ENCODE measurements around the gene GLIS2.
A peak's percentile ranks its signal among the peaks of the same experiment; 100 is the strongest.

The GLIS2 gene

DNA sequence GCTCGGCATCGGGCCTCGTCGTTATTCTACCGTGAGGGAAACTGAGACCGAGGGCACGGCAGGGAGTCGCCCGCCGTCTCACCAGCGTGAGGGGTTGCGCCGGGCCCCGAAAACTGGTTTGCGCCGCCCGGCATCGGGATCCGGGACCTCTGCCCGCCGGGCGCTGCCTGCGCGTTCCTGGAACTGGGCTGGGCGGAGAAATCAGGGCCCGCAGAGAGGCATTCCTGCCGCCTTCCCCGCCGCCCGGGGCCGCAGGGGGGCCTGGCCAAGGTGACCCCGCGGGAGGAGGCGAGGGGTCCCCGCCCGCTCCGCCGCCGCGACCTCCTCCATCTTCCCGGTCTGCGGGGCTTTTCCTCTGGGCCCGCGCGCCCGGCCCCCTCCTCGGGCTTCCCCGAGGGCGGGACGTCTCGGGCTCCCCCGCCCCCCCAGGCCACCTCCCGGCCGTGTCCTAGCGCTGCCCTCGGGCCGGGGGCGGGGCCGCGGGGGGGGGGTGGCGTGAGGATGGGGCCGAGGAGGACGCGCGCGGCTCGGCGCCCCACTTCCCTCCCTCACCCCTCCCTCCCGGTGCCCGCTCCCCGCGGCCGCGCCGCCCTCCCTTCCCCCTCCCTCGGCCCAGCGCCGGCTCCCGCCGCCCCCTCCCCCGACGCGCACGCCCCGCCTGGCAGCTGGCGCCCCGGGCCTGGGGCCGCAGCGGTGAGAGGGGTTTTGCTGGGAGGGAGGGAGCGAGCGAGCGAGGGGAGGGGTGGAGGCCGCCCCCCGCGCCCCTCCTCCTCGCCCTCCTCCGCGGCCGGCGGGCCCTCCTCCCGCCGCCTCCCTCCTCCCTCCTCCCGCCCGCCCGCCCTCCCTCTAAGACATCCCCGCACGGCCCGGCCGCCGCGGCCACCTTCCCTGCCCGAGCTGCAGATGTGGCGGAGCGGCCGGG lies at the start of gene GLIS2:
Gene GLIS2, plus strand, starts transcription at position 882 of the 922 bp plus-strand sequence. CDS start 16,214 bp downstream, outside the sequence.
- no peak for DNase-seq

DNA sequence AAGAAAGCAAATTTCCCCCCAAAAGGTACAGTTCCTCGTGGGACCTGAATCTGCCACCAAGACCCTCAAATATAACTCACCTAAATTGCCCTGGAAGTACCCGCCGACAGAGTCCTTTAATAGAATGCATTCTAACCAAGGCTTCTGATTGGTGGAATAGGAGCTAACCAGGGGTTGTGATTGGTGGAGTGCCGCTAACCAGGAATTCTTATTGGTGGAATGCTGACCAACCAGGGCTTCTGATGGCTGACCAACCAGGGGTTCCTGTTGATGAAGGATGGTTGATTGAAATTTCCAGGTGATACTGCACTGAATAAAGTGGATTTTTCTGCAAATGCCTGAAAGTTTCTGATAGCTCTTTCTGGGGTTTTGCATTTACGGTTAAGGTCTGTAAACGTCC lies 49.5 kb upstream of the GLIS2 start:
- peak; percentile 13 for DNase-seq

DNA sequence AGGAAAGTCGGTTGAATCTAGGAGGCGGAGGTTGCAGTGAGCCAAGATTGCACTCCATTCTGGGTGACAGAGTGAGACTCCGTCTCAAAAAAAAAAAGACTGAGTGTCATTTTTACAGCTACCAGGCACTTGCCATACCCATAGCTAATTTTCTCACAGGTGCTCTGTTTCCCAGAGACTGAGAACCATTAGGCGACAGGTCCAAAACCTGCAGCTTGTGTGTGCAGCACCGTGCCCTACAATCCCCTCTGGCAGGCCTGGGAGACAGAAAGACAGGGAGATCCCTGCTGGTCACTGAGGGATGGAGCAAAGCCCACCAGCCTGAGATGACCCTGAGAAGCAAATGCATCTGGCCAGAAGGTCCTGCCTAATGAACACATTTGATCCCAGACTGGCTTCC lies 45.8 kb upstream of the GLIS2 start:
- no peak for DNase-seq

DNA sequence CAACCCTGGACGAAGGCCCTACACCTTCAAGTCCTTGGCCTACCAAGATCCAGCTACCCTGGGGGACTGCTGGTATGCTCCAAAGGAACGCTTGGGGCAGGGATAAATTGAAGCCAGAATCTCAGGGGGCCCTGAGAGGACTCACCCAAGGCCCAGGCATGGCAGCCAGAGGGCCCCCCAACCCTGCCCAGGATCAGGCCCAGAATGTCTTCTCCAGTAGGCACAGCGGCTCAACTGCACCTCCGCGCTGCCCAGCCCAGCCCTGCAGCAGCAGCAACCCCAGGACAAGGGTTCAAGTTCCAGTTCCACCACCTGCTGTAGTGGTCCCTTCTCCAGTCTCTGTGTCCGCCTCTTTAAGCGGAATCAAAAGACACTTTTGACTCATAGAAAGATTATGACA lies 45.3 kb upstream of the GLIS2 start:
- no peak for DNase-seq

DNA sequence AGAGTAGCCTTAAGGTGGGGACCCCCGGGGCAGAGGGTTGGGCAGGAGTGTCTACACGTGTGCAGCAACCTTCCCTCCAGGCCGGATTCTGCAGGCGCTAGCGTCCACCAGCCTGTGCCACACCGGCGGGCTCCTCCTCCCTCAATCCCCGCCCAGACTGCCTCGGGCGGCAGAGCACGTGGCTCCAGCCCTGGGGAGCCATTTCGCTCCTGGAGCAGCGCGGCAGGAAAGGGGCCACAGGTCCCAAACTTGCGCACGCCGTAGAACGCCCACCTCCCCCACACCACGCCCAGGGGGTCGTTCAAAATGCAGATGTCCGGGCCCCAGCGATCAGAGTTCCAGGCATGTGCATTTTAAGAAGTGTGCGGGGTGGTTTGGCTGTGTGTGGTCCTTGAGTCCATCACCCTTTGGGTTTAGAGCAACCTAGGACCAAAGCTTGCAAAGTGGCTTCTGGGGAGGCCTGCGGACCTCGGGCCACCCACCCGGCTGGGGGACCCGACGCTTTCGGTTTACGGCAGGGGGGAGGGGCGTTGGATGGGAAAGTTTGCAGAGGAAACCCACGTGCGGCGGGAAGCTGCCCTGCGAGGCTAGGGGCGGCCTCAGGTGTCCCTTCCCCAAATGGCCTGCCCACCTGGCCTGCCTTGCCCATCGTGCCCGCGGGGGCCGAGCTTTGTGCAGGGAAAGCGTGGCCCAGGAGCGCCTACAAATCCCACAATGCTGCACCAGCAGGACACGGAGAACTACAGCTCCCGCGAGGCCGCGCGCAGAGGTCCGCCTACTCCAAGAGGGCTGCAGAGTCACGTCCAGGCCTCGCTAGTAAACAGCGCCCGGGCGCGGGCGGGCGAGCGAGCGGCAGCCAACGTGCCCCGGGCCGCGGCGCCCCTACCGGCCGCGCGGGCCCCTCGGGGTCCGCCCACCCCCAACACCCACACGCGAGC lies 44.4 kb upstream of the GLIS2 start:
- peak; percentile 94 for DNase-seq

DNA sequence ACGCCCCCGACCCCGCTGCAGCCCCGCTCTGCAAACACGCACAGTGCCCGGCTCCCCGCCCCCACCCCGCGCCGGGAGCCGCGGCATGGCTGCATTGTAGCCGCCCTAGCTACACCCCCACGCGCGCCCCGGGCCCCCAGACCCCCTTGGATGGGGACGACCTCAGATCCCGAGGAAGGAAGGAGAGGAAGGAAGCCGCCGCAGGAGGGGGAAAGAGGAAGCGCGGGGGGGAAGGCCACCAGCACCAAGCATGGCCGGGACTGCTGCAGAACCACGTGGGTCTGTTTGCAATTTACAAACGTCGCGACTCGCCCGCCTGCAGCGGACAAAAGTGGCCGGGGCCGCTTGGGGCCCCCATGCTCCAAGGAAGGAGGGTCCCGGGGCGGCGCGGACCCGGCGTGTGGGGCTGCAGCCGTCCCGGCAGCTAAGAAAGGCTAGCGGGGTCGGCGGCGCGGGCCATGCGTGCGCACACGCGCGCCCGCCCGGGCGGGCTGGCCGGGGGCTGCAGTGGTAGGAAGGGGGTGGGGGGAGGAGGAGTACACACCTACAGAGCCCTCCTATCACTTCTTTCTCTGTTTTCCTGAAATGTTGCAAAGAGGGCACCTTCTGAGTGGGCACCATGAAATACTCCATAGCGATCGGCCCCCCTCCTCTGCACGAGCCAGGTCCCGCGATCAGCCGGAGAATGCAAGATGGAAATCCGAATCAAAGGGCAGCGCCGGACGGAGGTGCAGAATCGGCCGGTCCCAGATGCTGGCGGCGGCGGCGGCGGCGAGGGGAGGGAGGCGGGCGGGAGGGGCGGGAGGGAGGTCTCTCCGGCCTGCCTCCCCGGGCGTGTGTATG lies 43.5 kb upstream of the GLIS2 start:
- DNase-seq = peak; percentile 51

DNA sequence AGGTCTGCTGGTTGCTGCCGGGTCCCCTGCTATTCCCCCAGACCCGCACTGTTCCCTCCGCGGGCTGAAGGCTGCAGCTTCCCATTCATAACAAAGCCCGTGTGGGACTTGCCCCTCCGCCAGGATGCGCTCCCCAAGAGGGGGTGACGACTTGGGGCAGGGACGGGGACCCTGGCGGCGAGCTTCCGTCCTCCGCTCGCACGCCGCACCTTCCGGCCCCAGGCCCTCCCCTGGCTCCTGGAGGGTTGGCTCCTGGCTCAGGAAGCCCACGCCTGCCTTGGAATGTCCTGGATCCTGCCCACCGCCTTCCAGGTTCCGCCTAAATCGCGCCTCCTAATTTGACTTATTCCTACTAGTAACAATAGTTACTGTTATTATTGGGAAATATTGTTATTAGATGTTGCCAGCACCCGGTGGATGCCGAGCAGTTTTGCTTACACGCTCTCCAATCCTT lies 42.0 kb upstream of the GLIS2 start:
- DNase-seq = peak; percentile 74

DNA sequence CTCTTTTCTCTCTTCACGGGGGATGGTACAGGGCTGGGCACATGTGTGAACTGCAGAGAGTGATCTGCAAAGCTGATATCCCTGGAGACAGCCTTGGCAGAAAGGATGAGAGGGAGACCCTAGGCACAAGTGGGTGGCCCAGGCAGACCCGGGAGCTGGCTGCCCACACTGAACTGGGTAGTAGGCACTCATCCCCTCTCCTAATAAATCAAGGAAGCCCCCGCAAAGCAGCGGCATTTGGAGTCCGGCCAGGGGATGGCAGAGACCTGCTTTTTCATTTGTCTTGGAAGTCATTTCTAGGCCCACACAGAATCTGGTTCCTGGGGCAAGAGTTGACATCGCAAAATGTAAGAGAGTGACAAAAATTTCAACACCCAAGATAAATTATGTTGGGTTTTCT lies 40.0 kb upstream of the GLIS2 start:
- DNase-seq = no peak

DNA sequence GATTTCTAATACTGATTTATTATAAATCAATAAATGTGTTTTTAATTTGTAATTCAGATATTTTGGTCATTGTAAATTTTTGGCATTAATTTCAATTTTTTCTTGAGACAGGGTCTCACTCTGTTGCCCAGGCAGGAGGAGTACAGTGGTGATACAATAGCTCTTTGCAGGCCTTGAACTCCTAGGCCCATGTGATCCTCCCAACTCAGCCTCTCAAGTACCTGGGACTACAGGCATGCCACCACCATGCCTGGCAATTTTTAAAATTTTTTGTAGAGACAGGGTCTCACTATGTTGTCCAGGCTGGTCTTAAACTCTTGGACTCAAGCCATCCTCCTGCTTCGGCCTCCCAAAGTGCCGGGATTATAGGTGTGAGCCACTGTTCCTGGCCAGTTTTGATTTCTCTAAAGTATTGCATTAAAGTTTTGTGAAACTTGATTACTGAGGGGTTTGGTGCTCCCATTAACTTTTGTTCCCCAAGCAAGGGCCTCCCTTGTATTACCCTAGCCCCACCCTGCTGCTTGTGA lies 37.8 kb upstream of the GLIS2 start:
- DNase-seq = no peak

DNA sequence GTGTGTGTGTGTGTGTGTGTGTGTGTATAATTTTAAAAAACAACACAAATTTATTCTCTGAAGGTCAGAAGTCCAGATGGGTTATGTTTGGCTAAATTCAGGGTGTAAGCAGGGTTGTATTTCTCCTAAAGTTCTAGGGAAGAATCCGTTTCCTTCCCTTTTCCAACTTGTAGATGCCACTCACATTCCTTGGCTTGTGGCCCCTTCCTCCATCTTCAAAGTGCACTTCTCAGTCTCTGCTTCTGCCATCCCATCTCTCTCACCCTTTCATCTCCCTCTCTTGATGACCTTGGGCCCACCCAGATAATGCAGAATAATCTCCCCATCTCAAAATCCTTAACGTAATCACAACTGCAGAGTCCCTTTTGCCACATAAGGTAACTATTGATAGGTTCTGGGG lies 35.2 kb upstream of the GLIS2 start:
- DNase-seq = no peak

DNA sequence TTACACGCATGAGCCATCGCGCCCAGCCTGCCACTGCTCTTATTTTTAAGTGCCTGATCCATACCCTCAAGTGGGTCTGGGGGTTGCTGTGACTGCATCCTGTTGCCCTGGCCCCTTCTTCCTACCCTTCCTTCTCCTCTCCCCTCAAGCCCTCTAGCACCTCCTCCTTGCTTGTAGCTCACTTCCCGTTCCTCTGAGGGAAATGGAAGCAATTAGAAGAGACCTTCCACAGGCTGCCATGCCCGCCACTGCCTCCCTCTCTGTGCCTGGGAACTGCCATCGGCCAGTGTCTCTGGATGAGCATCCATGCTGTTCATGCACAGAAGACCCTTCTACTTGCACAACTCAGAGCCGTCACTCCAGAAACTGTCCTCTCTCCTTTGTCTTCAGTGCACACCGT lies 32.4 kb upstream of the GLIS2 start:
- DNase-seq = no peak

DNA sequence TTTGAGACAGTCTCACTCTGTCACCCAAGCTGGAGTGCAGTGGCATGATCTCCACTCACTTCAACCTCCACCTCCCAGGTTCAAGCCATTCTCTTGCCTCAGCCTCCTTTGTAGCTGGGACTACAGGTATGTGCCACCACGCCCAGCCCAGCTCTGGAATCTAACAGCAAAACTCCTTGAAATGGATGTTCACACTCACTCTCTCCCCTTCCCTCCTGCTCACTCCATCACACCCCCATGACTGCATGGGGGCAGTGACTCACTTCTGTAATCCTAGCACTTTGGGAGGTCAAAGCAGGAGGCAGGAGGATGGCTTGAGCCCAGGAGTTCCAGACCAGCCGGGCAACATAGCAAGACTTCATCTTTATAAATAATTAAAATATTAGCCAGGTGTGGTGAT lies 31.9 kb upstream of the GLIS2 start:
- DNase-seq = no peak

DNA sequence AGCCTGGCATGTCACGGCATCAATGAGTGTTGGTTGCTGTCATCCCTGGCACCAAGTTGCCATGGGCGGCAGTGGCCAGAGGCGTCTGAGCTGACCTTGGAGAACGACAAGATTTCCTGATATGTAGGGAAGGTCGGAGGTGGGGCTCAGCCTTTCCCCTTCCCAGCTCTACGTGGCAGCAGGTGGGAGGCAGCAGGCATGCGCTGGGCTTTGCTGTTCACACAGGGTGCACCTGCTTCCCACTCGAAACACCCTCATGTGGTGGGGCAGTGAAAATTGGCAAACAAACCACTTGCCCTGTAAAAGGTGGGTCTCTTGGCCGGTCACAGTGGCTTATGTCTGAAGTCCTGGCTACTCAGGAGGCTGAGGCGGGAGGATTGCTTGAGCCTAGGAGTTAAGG lies 30.7 kb upstream of the GLIS2 start:
- no peak for DNase-seq

DNA sequence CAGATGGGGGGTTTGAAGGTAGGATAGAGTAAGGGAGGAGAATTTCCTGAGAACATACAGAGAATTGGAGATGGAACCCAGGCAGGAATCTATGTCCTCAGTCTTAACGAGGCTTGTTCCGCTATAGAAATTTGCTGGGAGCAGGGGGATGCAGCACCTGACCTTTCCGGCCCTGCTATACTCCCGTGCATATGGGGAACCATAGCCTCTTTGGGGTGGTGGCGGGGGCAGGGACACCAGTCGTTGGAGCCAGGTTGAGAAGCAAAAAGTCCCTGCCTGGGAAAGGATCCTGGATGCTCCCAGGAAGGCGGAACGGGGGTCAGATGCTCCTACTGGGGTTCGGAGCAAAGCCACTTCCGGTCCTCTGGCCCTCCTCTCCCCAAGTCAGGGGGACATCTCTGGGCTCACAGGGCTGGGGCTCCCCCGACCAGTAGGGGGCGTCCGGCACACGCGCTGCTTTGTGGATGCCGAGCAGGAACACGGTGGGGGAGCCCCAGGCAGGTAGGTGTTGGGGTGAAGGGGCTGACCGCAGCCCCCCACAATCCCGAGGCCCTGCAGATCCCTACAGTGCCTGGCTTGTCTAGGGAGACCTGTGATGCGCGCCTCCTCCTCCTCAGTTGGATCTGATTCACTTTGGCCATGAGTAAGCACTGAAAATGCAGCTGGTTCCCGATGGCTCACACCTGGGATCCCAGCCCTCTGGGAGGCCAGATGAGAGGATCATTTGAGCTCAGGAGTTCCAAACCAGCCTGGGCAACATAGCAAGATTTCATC lies 27.5 kb upstream of the GLIS2 start:
- peak; percentile 87 for DNase-seq

DNA sequence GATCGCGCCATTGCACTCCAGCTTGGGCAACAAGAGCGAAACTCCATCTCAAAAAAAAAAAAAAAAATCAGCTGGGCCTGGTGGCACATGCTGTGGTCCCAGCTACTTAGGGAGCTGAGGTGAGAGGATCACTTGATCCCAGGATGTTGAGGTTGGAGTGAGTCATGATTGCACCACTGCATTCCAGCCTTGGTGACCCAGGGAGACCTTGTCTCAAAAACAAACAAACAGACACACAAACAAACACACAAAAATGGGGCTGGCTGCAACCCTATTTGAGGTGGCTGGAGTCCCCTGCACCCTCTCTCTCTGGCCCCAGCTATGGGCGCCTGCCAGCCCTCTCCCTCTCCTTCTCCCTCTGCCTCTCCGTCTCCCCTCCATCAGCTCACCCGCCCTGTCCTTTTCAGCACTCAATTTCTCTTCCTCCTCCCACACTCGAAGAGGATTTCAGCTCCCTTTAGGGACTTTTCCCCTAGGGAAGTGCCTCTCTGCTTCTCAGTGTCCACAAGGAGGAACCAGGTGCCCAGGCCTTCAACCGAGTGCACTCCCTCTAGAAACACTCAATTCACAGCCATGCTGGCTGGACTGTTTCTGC lies 25.5 kb upstream of the GLIS2 start:
- DNase-seq = no peak

DNA sequence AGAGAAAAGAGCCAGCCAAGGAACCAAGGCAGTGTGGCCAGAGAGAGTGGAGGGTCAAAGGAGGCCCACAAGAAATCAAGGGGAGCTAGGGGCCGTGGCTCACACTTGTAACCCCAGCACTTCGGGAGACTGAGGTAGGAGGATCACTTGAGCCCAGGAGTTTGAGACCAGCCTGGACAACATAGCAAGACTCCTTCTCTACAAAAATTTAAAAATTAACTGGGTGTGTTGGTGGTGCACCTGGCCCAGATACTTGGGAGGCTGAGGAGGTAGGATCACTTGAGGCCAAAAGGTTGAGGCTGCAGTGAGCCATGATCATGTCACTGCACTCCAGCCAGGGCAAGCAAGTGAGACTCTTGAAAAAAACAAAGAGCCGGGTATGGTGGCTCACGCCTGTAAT lies 24.2 kb upstream of the GLIS2 start:
- DNase-seq = no peak

DNA sequence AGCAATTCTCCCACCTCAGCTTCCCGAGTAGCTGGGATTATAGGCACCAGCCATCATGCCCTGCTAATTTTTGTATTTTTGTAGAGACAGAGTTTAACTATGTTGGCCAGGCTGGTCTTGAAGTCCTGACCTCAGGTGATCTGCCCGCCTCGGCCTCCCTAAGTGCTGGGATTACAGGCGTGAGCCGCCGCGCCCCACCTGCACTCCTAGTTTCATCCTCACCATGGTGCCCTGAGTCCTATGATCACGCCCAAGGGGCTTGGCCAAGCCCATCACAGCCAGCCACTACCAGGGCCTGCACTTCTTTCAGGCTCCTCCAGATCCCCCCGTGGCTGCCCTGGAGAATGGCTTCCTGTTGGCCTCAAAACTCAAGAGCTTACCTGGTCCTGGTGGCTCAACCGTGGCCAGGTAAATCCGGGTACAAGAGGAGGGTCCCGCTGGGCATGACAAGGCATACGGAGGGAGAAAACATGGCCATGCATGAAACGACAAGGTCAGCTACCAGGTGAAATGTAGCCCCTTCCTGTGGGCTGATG lies 22.6 kb upstream of the GLIS2 start:
- DNase-seq = no peak

DNA sequence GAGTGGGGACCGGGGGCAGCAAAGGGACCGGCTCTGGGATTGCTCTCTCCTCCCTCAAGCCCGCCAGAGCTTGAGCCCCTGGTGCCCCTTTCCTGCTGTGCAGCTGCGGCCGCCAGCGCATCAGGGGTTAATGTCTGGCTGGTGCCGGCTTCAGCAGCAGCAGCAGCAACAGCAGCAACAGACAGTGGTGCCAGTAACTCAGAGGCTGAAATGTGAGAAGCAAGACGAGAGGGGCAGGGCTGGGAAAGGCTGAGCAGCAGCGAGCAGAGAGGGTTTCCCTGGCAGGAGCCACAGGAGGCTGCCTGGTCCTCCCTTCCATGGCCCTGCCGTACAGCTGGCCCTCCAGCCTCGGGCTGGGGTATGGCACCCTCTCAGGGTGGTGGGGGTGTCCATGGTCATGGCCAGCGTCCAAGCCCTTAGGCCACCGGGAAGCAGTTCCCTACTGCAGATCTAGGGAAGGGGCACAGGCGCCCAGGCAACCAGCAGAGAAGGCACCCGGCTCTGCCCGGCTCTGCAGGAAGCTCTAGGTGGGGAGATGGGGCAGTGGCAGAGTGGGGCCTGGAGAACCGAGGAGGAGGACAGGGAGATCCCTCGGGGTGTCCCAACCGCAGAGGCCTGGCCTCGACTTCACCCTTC lies 21.9 kb upstream of the GLIS2 start:
- DNase-seq = no peak

DNA sequence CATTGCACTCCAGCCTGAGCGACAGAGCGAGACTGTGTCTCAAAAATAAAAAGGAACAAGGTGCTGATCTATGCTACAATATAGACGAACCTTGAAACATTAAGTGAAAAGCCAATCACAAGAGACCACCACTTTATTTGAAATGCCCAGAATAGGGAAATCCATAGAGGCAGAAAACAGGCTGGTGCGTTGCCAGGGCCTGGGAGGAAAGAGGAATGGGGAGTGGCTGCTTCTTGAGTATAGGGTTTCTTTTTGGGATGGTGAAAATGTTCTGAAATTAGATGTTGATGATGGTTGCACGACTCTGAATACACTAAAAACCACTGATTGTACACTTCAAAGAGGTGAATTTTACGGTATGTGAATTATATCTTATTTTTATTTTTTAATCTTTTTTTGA lies 20.3 kb upstream of the GLIS2 start:
- no peak for DNase-seq

DNA sequence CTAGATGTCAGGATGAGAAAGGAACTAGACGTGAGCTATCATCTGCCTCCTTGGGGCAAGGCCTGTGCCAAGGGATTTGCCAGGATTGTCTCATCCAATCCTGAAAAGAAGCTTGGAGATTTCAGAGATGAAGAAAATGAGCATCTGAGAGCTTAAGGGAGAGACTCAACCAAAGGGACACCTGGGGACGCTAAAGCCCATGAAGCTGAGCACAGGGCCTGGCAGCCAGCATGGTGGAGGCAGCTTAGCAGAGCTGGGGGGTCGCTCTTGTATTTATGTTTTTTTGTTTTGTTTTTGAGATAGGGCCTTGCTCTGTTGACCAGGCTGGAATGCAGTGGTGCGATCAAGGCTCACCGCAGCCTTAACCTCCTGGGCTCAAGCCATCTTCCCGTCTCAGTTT lies 18.4 kb upstream of the GLIS2 start:
- DNase-seq = no peak

All from activated CD4-positive, alpha-beta T cell treated with anti-CD3 and anti-CD28 coated beads, Interleukin-2, Interleukin-6, amounts not matched to agents 100 ng/mL and 50 ng/mL, durations not matched to agents 16 hours and 8 hours (primary cell).